Measurements from ENCODE around the gene CDC42EP1. TPM values are rescaled to one million over a fixed set of nuclear protein-coding genes. Genes with fewer than 3 reads are reported as not detected.

The CDC42EP1 gene
- polyA plus RNA-seq, 1 of the 3 experiments (the other 2 are of a cell fraction) = 24.9 TPM

- Histone ChIP-seq H3F3A (replicated peaks; ENCODE audit: insufficient read depth) (peaks cover 47% of the 10 kb centered on the region), H3K9ac (peak overlapping the region; percentile 98), H3K27me3 (ENCODE audit: insufficient read depth) (no peaks in the 10 kb centered on the region), H3K9me3 (no peaks in the 10 kb centered on the region), H3K4me3 (ENCODE audit: low read depth in 2 of 2, low read length in 1 of 2) (peak overlapping the region; percentile 56 to 75; a peak in 3 of 4 replicates), H3K4me1 (ENCODE audit: control insufficient read depth in 1 of 2, insufficient read depth in 2 of 2, low read depth in 1 of 2, low read length in 1 of 2) (peaks cover 10 to 28% of the 10 kb centered on the region in 2 experiments; a peak in 3 of 4 replicates), H3K27ac (ENCODE audit: low read depth in 2 of 2, low read length in 1 of 2) (peak overlapping the region in 1 of 2 experiments; percentile 96; a peak in 2 of 4 replicates), H3K79me2 (ENCODE audit: insufficient read depth) (peaks cover 67% of the 10 kb centered on the region), H3K4me2 (peak overlapping the region; percentile 99), H4K20me1 (ENCODE audit: insufficient read depth) (peaks cover 52% of the 10 kb centered on the region), H2AFZ (ENCODE audit: low read depth) (no peak overlapping the region), H3K9me2 (no peaks in the 10 kb centered on the region), H3K36me3 (replicated peaks in 1 of 2; ENCODE audit: control insufficient read depth in 1 of 2, insufficient read depth in 2 of 2, low read length in 1 of 2) (peaks cover 4 to 15% of the 10 kb centered on the region in 2 experiments)
- DNase-seq = no peak
- CTCF ChIA-PET = interaction anchor here (0.7 to 20.5 kb wide), 39 partner anchors 8 to 438 kb away, joined by 3 to 647 read pairs (median 5); partner anchors contain the start of genes CARD10, LGALS2 and MFNG
- 86% methylated on average over 13 of the region's 14 CpGs for WGBS (ENCODE audit: low lambda C conversion rate)
- POLR2A ChIA-PET = interaction anchor here (1.3 kb wide), 1 partner anchor 13 kb away, joined by 4 read pairs; no protein-coding TSS in a partner anchor
- TF ChIP-seq, protein P1, sequence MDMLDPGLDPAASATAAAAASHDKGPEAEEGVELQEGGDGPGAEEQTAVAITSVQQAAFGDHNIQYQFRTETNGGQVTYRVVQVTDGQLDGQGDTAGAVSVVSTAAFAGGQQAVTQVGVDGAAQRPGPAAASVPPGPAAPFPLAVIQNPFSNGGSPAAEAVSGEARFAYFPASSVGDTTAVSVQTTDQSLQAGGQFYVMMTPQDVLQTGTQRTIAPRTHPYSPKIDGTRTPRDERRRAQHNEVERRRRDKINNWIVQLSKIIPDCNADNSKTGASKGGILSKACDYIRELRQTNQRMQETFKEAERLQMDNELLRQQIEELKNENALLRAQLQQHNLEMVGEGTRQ (IDR thresholded peaks at IDR 0.05; ENCODE audit: borderline replicate concordance, low read depth, low read length) = no peak
- no peak for TF ChIP-seq MXI1 (IDR thresholded peaks at IDR 0.05; ENCODE audit: low read depth, low read length)
- no peak for TF ChIP-seq REST (IDR thresholded peaks at IDR 0.05; ENCODE audit: low read depth, low read length)
- no peak for TF ChIP-seq TEAD4 (IDR thresholded peaks at IDR 0.05; ENCODE audit: borderline replicate concordance, insufficient read depth)
- no peak for TF ChIP-seq ELF1 (IDR thresholded peaks at IDR 0.05)
- no peak for TF ChIP-seq EZH2phosphoT487 (IDR thresholded peaks at IDR 0.05; ENCODE audit: borderline replicate concordance, low read depth)
- TF ChIP-seq POLR2AphosphoS5 (IDR thresholded peaks at IDR 0.05; ENCODE audit: low read depth, low read length) = no peak
- no peak for TF ChIP-seq JUND (IDR thresholded peaks at IDR 0.05)
Observed at GRCh38 chr22:37562049-37562875, 2.0 kb downstream of the CDC42EP1 start.

Measured in SK-N-SH (cell line).